ENCODE results near the gene COL9A3. TPM values are rescaled to one million over a fixed set of nuclear protein-coding genes. Genes with fewer than 3 reads are reported as not detected.

Gene COL9A3
- total and polyA plus RNA-seq, 2 of the 8 experiments (the other 6 are each of a cell fraction or from before 2014, with no cell fraction given): 21.7 to 80.1 TPM

DNA sequence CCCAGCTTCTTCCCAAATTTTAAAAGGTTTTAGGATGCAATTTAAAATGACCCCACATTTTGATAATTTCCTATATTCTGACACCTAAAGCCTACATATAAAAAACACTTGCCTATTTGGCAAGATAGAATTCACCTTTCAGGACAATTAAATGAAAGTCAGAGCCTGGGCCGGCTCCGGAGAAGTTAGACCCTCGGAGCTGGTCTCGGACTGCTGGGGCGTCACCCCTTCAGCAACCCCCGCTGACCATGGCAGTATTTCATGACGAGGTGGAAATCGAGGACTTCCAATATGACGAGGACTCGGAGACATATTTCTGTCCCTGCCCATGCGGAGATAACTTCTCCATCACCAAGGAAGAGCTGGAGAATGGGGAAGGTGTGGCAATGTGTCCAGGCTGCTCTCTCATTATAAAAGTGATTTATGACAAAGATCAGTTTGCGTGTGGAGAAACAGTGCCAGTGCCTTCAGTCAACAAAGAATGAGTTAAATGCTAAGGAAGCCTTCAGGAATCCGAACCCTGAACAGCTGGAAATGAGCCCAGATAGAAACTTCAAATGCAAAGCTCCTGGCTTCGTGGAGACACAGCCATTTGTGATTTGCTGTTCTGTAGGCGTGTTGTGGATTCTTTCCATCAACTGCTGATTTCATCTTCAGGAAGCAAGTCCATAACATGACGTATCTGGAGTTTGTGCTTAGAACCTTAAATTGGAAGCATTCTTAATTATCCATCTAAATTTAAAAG, 28.7 kb downstream of the COL9A3 start:
- Histone ChIP-seq H2AFZ (ENCODE audit: low read length) (no peak overlapping the region), H3K36me3 (ENCODE audit: control insufficient read depth in 2 of 4, insufficient read depth in 4 of 4, low read length in 3 of 4) (peaks cover 0 to 13% (median 2%) of the 10 kb centered on the region in 4 experiments; a peak in 3 of 8 replicates), H2BK15ac (ENCODE audit: low read length) (no peak overlapping the region), H3K4ac (replicated peaks; ENCODE audit: insufficient read length, low read depth, low read length) (no peak overlapping the region), H3K9ac (replicated peaks in 1 of 4; ENCODE audit: extremely low read depth in 1 of 4, low read depth in 3 of 4, low read length in 3 of 4) (no peak overlapping the region), H3K23me2 (ENCODE audit: low read depth, low read length) (no peaks in the 10 kb centered on the region), H4K20me1 (replicated peaks in 1 of 2; ENCODE audit: control insufficient read depth in 1 of 2, insufficient read depth in 2 of 2, low read length in 2 of 2) (peaks cover 2 to 4% of the 10 kb centered on the region in 2 experiments), H3K4me1 (replicated peaks in 1 of 4; ENCODE audit: control insufficient read depth in 3 of 4, insufficient read depth in 4 of 4, low read length in 3 of 4) (peaks cover 0 to 3% (median 0%) of the 10 kb centered on the region in 4 experiments; a peak in 3 of 7 replicates), H3K27me3 (replicated peaks in 1 of 4; ENCODE audit: control insufficient read depth in 3 of 4, extremely low read depth in 1 of 4, insufficient read depth in 3 of 4, low read length in 3 of 4) (no peaks in the 10 kb centered on the region), H4K91ac (replicated peaks; ENCODE audit: insufficient read length, low read length) (no peak overlapping the region), H3K56ac (replicated peaks; ENCODE audit: insufficient read length, low read depth, low read length) (no peak overlapping the region), H3K79me2 (ENCODE audit: control insufficient read depth in 1 of 2, insufficient read depth in 2 of 2, low read length in 2 of 2) (no peaks in the 10 kb centered on the region), H3K14ac (ENCODE audit: insufficient read length) (no peak overlapping the region), H3K79me1 (ENCODE audit: low read depth, low read length) (no peaks in the 10 kb centered on the region), H3K4me2 (ENCODE audit: insufficient read depth in 1 of 2, low read depth in 2 of 2, low read length in 2 of 2) (no peak overlapping the region), H2BK5ac (ENCODE audit: low read depth, low read length) (no peak overlapping the region), H2BK12ac (ENCODE audit: low read depth, low read length) (no peak overlapping the region), H3K9me3 (ENCODE audit: insufficient read depth in 2 of 2, low read depth in 1 of 2, low read length in 1 of 2) (no peaks in the 10 kb centered on the region), H3K27ac (ENCODE audit: low read depth, low read length) (no peak overlapping the region), H4K8ac (ENCODE audit: extremely low read depth, insufficient read depth, low read length) (no peak overlapping the region), H2BK20ac (ENCODE audit: low read length) (no peak overlapping the region), H2AK5ac (ENCODE audit: low read depth, low read length) (no peak overlapping the region), H3K23ac (ENCODE audit: insufficient read length) (no peak overlapping the region), H4K5ac (ENCODE audit: insufficient read length, low read depth, low read length) (no peak overlapping the region), H3K18ac (ENCODE audit: extremely low read depth, low read length) (no peak overlapping the region), H3K4me3 (ENCODE audit: extremely low read depth in 1 of 4, insufficient read depth in 2 of 4, low read depth in 3 of 4, low read length in 4 of 4) (no peak overlapping the region), H2BK120ac (replicated peaks; ENCODE audit: low read depth, low read length) (no peak overlapping the region)
- DNase-seq (ENCODE audit: low read depth in 1 of 2, low spot score in 2 of 2): no peak
- 97% methylated on average over 16 of the region's 16 CpGs; no CpG with 5 or more reads in 1 of the 2 experiments for WGBS, 2 experiments (ENCODE audit: extremely low coverage in 1 of 2, insufficient coverage in 1 of 2, insufficient read length in 1 of 2, insufficient replicate concordance in 2 of 2, low coverage in 1 of 2, low lambda C conversion rate in 2 of 2, missing lambda C conversion rate in 1 of 2)
- POLR2A ChIA-PET (ENCODE audit: partially characterized antibody): interaction anchor here (1.1 to 3.1 kb wide), 4 partner anchors 9 to 30 kb away, joined by 3 to 9 read pairs (median 6); no protein-coding TSS in a partner anchor
- CTCF ChIA-PET (ENCODE audit: partially characterized antibody): interaction anchor here (0.6 to 2.9 kb wide), 8 partner anchors 9 to 377 kb away, joined by 3 to 27 read pairs (median 4); no protein-coding TSS in a partner anchor
- no peak for FAIRE-seq
- TF ChIP-seq TAF1 (IDR thresholded peaks at IDR 0.05; ENCODE audit: low read depth, low read length) (no peak), CTBP2 (IDR thresholded peaks at IDR 0.05; ENCODE audit: borderline replicate concordance, insufficient read depth, insufficient read length, low read length) (no peak), EGR1 (IDR thresholded peaks at IDR 0.05; ENCODE audit: borderline replicate concordance, low read depth, low read length) (no peak), TBP (IDR thresholded peaks at IDR 0.05; ENCODE audit: low read depth, low read length) (no peak), BCL11A (IDR thresholded peaks at IDR 0.05; ENCODE audit: low read depth in 2 of 2, low read length in 2 of 2) (no peak), POU5F1 (IDR thresholded peaks at IDR 0.05; ENCODE audit: low read depth, low read length) (no peak), JUND (IDR thresholded peaks at IDR 0.05; ENCODE audit: low read length) (no peak), RXRA (IDR thresholded peaks at IDR 0.05; ENCODE audit: insufficient read depth, low read depth, low read length) (no peak), JUN (IDR thresholded peaks at IDR 0.05; ENCODE audit: low read depth, low read length) (no peak), CBX8 (IDR thresholded peaks at IDR 0.05; ENCODE audit: borderline replicate concordance, low read depth, low read length) (no peak), POLR2A (IDR thresholded peaks at IDR 0.05; ENCODE audit: control extremely low read depth in 1 of 2, low read depth in 2 of 2, low read length in 2 of 2) (no peak), NANOG (IDR thresholded peaks at IDR 0.05; ENCODE audit: insufficient read depth, low read depth, low read length, poor library complexity, severe bottlenecking) (no peak), HDAC2 (IDR thresholded peaks at IDR 0.05; ENCODE audit: borderline replicate concordance in 1 of 2, low read depth in 2 of 2, low read length in 2 of 2) (no peak)

All from H1 (cell line).